PC-9 (cell line): ENCODE data around the gene CD37. TPM values are rescaled to one million over a fixed set of nuclear protein-coding genes. Genes with fewer than 3 reads are reported as not detected.

Source experiments
- BruUV-seq: library from RNA; stranded (reverse); fragments of 400-500 nt; replicated peaks from 2 replicates; lab custom pipeline; 2021; lab: Mats Ljungman, UMichigan
- CTCF ChIA-PET: fragments of 300-600 bp; sonication (Branson Sonifier 250); formaldehyde crosslinking; loops from one replicate; lab custom pipeline; 2022; ENCODE audit warnings: antibody characterized with exemption; lab: Charles Lee
- POLR2A ChIA-PET: fragments of 300-600 bp; sonication (Branson Sonifier 250); formaldehyde crosslinking; loops from one replicate; lab custom pipeline; 2022; ENCODE audit warnings: antibody characterized with exemption; ENCODE audit not compliant: unreplicated experiment; lab: Charles Lee
- DNase-seq, 2 experiments: peaks; one replicate each; pipeline versions ENCODE4 v3.0.0 to v3.0.0-alpha.2; 2015 to 2022; ENCODE audit warnings: mixed read lengths in 1 of 2
- H2AFZ ChIP-seq: fragments of 200-600 bp; sonication (generic); 2 replicates; pipeline ENCODE4 v1.8.1; 2017; ENCODE audit warnings: antibody characterized with exemption
- H3F3A ChIP-seq: fragments of 200-600 bp; sonication (generic); 2 replicates; pipeline ENCODE4 v1.8.1; 2017; ENCODE audit warnings: antibody characterized with exemption, mild to moderate bottlenecking, low read depth; ENCODE audit not compliant: insufficient read depth
- H3K27ac ChIP-seq: fragments of 200-600 bp; sonication (generic); 2 replicates; pipeline ENCODE4 v1.6.1; 2016; ENCODE audit warnings: mixed run types
- H3K27me3 ChIP-seq: fragments of 200-600 bp; sonication (generic); 2 replicates; pipeline ENCODE4 v1.6.1; 2016; ENCODE audit warnings: low read depth, mixed run types; ENCODE audit not compliant: insufficient read depth
- H3K36me3 ChIP-seq: fragments of 200-600 bp; sonication (generic); 2 replicates; pipeline ENCODE4 v1.6.1; 2016; ENCODE audit warnings: low read depth, mixed run types
- H3K4me1 ChIP-seq: fragments of 200-600 bp; sonication (generic); replicated peaks from 2 replicates; pipeline ENCODE4 v1.6.1; 2016; ENCODE audit warnings: mixed run types; ENCODE audit not compliant: insufficient read depth
- H3K4me2 ChIP-seq: fragments of 200-600 bp; sonication (generic); 2 replicates; pipeline ENCODE4 v1.6.1; 2017; ENCODE audit warnings: mixed run types
- H3K4me3 ChIP-seq: fragments of 200-600 bp; sonication (generic); 2 replicates; pipeline ENCODE4 v1.6.1; 2016; ENCODE audit warnings: mixed run types
- H3K79me2 ChIP-seq: fragments of 200-600 bp; sonication (generic); 2 replicates; pipeline ENCODE4 v1.6.1; 2017; ENCODE audit warnings: low read depth, mixed run types
- H3K9me2 ChIP-seq: fragments of 200-600 bp; sonication (generic); 2 replicates; pipeline ENCODE4 v1.8.1; 2017; ENCODE audit warnings: mild to moderate bottlenecking; ENCODE audit not compliant: insufficient read depth
- H3K9me3 ChIP-seq: fragments of 200-600 bp; sonication (generic); 2 replicates; pipeline ENCODE4 v1.8.1; 2016; ENCODE audit warnings: low read depth; ENCODE audit not compliant: insufficient read depth
- H4K20me1 ChIP-seq: fragments of 200-600 bp; sonication (generic); 2 replicates; pipeline ENCODE4 v1.8.1; 2017; ENCODE audit not compliant: insufficient read depth
- CTCF ChIP-seq: fragments of 200-600 bp; sonication (generic); conservative IDR thresholded peaks from 2 replicates; pipeline ENCODE4 v1.6.1; 2017; ENCODE audit warnings: mixed run types, antibody characterized with exemption, mild to moderate bottlenecking, moderate library complexity
- EZH2 ChIP-seq: fragments of 200-600 bp; sonication (generic); IDR thresholded peaks from 2 replicates; pipeline ENCODE4 v1.8.0; 2017; ENCODE audit warnings: antibody characterized with exemption, low read depth
- intact Hi-C: fragments of 100-400 bp; cut with micrococcal nuclease; formaldehyde crosslinking; loops from one replicate; pipeline ENCODE4 v1.10.0; 2022; ENCODE audit not compliant: unreplicated experiment
- microRNA-seq: library from miRNA; unstranded; fragments of <30 nt; microRNA quantifications from one replicate; pipeline ENCODE4 v1.2.0, GENCODE V29; 2021; ENCODE audit warnings: borderline number of aligned reads, borderline replicate concordance
- total RNA-seq: library from RNA; stranded (reverse); gene quantifications from 2 replicates; pipeline ENCODE4 v1.2.3, GENCODE V29; 2021

The CD37 gene
- total RNA-seq, 1 experiment from 2014 or later = not detected

- no peaks in the 10 kb centered on the region for H3K4me1 ChIP-seq
- no peak overlapping the region for H2AFZ ChIP-seq
- H3K27me3 ChIP-seq = peaks cover 22% of the 10 kb centered on the region
- no peaks in the 10 kb centered on the region for H3K79me2 ChIP-seq
- H3F3A ChIP-seq = peaks cover 8% of the 10 kb centered on the region; the same call in 1 of the 2 replicates
- no peaks in the 10 kb centered on the region for H3K9me3 ChIP-seq
- H3K4me2 ChIP-seq = no peak overlapping the region
- no peaks in the 10 kb centered on the region for H4K20me1 ChIP-seq
- no peaks in the 10 kb centered on the region for H3K9me2 ChIP-seq
- ChIA-PET POLR2A (no interaction called here), CTCF (interaction anchor here (0.6 kb wide), 1 partner anchor 87 kb away, joined by 5 read pairs; no protein-coding TSS in a partner anchor)
- H3K4me3 ChIP-seq = no peak overlapping the region
- H3K27ac ChIP-seq = no peak overlapping the region
- TF ChIP-seq EZH2 (no peak), CTCF (no peak)
- DNase-seq = no peak
- intact Hi-C loops = no loop called here
- H3K36me3 ChIP-seq = no peaks in the 10 kb centered on the region
- BruUV-seq = no TSS peak
Measured at GRCh38 chr19:49389406-49389805, 54.2 kb downstream of the CD37 start.

Small RNAs within 50 kb of the gene (microRNA-seq; reads per million reads assigned to microRNA genes)
- not detected for gene MIR4324

Other genes with a start within 250 kb of the CD37 start
- gene SNRNP70, start 250.0 kb upstream of the CD37 start, total RNA-seq = 151 and 199 TPM in 2 replicates
- gene LIN7B, start 221.0 kb upstream of the CD37 start, total RNA-seq = 6.5 and 7.0 TPM in 2 replicates
- 1.5 and 3.0 TPM in 2 replicates for gene C19orf73, start 216.3 kb upstream of the CD37 start, total RNA-seq
- 8.3 and 10.1 TPM in 2 replicates for gene PPFIA3, start 215.9 kb upstream of the CD37 start, total RNA-seq
- 0.50 TPM in 1 of 2 replicates, not detected in the other for gene HRC, start 180.0 kb upstream of the CD37 start, total RNA-seq
- 43.8 and 62.3 TPM in 2 replicates for gene TRPM4, start 177.6 kb upstream of the CD37 start, total RNA-seq
- gene SLC6A16, start 10.2 kb upstream of the CD37 start, total RNA-seq = 0.48 and 0.61 TPM in 2 replicates
- 55.5 and 55.6 TPM in 2 replicates for gene TEAD2, start 27.0 kb downstream of the CD37 start, total RNA-seq
- gene DKKL1, start 28.5 kb downstream of the CD37 start, total RNA-seq = 0.85 TPM in 1 of 2 replicates, not detected in the other
- 0.39 TPM in 1 of 2 replicates, not detected in the other for gene KASH5, start 52.8 kb downstream of the CD37 start, total RNA-seq
- gene PTH2, start 88.0 kb downstream of the CD37 start, total RNA-seq = not detected in 2 replicates
- not detected in 2 replicates for gene GFY, start 90.0 kb downstream of the CD37 start, total RNA-seq
- gene SLC17A7, start 106.1 kb downstream of the CD37 start, total RNA-seq = 0.68 and 0.70 TPM in 2 replicates
- 156 and 184 TPM in 2 replicates for gene PIH1D1, start 116.4 kb downstream of the CD37 start, total RNA-seq
- gene ALDH16A1, start 117.8 kb downstream of the CD37 start, total RNA-seq = 40.9 and 66.8 TPM in 2 replicates
- 5.1 and 5.3 TPM in 2 replicates for gene FLT3LG, start 138.8 kb downstream of the CD37 start, total RNA-seq
- 2,360 and 3,865 TPM in 2 replicates for gene RPL13A, start 152.2 kb downstream of the CD37 start, total RNA-seq
- gene RPS11, start 161.0 kb downstream of the CD37 start, total RNA-seq = 1,702 and 2,282 TPM in 2 replicates
- 4.8 and 6.7 TPM in 2 replicates for gene FCGRT, start 177.3 kb downstream of the CD37 start, total RNA-seq
- gene RCN3, start 192.6 kb downstream of the CD37 start, total RNA-seq = 0.75 and 0.96 TPM in 2 replicates
- 63.6 and 71.3 TPM in 2 replicates for gene NOSIP, start 245.2 kb downstream of the CD37 start, total RNA-seq
- gene PRRG2, start 245.9 kb downstream of the CD37 start, total RNA-seq = 16.2 TPM in 2 replicates